Activated CD4-positive, alpha-beta T cell treated with anti-CD3 and anti-CD28 coated beads, Interleukin-2, amount 50 U/mL, for 1 hour (primary cell): Measurements from ENCODE around the gene FAM171A1.
"Not testable (repeated sequence)": the region's sequence is repeated elsewhere in the genome, so short reads cannot be mapped to it uniquely, and the experiment has no call there.

Experiments
- DNase-seq: peaks from one replicate; pipeline ENCODE4 v3.0.0-alpha.2; 2020

Gene FAM171A1

DNA sequence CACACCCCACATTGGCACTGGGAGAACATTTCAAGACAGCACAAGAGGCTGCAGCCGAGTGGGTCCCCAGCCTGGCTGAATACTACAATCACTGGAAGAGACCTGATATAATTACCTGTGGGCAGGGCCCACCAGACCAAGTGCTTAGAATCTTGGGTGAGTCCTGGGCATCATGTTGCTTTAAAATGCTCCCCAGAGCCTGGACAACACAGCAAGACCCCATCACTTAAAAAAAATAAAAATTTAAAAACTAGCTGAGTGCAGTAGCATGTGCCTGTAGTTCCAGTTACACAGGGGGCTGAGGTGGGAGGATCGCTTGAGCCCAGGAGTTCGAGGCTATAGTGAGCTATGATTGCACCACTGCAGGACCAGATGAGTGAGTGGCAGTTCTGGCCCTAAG, 28.1 kb downstream of the FAM171A1 start:
- DNase-seq, result no peak

DNA sequence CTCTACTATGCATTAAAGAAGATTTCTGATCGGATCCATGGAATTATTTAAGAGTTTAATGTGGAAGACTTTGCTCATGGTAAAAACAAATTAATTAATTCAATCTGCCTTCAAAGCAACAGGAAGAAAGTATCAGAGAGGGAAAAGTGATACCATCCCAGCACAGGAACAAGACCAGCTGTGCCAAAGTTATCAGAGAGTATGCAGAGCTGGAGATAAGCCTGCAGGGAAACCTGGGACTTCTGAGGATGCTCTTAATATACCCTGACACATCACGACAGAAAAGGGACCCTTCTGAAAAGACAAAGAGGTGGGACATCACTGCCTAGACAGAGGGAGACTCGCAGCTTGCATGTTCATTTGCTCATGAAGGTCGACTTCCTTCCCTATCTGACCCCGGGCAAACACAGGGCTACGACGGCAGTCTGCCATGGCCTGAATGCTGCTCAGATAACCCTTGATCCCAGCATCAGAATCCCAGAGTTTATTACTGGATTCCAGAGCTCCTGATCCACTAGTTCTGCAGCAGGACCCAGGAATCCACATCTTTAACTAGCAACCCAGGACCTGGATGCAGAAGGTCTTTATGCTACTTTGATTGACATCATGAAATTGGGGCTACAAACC, 29.5 kb downstream of the FAM171A1 start:
- no peak for DNase-seq

GRCh38 chr10:15339892-15340291, 31.2 kb downstream of the FAM171A1 start:
- DNase-seq, result no peak

DNA sequence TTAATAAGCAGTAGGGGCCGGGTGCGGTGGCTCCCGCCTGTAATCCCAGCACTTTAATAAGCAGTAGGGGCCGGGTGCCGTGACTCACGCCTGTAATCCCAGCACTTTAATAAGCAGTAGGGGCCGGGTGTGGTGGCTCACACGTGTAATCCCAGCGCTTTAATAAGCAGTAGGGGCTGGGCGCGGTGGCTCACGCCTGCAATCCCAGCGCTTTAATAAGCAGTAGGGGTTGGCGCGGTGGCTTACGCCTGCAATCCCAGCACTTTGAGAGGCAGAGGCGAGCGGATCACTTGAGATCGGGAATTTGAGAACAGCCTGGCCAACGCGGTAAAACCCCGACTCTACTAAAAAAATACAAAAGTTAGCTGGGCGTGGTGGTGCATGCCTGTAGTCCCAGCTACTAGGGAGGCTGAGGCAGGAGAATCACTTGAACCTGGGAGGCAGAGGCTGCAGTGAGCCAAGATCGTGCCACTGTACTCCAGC, 33.6 kb downstream of the FAM171A1 start:
- DNase-seq, result not testable (repeated sequence)

- no peak for DNase-seq
Observed at GRCh38 chr10:15336211-15336610, 34.9 kb downstream of the FAM171A1 start.

DNA sequence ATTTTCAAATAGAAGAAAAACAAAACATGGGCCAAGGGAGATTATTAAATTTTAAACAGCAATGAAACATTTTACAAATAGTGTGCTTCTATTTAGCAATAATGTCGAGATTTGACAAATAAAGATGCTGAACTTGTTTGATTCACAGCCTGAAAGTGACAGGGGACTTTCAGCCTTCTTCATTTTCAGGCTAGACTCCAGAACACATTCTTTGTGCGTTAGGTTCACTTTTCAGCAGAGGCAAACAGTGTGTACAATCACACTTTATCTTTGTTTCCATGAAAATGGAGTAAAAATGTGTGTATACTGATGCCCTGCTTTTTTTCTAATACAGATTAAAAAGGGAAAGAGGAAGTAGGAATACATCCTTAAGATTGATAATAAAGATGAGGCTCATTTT, 35.6 kb downstream of the FAM171A1 start:
- no peak for DNase-seq

- DNase-seq, result no peak
Observed at GRCh38 chr10:15334650-15335323, 36.3 kb downstream of the FAM171A1 start.

DNA sequence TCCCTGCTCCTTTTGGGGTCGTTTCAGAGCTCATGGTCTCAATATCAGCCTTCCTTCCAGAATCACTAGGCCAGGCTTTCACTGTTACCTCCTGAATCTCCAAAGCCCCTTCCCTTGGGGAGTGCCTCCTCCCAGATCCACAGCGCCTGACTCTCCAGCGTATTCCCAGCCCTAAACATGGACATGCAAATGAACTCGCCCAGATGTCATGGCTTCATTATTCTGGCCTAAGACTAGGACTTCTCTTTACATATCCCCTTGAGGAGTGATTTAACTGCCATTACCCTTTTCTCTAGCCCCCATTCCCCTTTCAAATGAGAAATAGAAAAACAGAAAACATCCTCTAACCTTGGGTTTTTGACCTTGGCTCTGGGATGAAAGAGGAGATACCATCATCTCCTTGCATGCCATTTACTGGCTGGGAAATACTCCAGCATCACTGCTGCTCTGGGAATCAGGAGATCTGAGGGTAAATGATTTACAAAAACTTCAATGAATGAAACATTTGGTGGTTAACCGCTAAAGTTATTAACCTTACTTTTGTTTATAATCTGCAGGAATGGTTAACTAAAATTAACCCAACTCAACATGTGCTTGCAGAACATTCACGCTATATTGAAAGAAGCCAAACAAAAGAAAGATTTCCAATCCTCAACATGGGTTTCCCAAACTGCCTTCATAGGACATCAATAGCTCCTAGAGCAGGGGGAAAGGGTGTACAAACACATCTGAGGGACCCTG, 37.0 kb downstream of the FAM171A1 start:
- DNase-seq, result no peak

DNA sequence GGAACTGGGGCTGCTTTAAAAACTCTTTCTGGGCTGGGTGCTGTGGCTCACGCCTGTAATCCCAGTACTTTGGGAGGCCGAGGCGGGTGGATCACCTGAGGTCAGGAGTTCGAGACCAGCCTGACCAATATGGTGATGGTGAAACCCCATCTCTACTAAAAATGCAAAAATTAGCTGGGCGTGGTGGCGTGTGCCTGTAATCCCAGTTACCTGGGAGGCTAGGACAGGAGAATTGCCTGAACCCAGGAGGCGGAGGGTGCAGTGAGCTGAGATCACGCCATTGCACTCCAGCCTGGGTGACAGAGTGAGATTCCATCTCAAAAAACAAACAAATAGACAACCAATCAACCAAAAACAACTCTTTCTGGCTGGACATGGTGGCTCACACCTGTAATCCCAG, 37.9 kb downstream of the FAM171A1 start:
- DNase-seq, result not testable (repeated sequence)

DNA sequence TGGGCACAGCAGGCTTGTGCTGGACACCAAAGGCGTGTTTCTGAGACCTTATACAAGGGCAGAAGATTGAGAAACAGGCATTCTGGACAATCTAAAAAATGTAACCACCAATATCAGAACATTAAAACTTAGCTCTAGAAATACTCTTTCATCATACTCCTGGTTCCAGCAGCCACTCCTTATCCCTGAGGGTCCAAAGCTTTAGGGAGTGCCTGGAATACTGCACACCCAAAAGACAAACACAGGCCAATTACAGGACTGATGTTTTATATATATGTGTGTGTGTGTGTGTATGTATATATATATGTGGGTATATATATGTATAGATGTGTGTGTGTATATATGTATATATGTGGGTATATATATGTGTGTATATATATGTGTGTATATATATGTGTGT, 39.6 kb downstream of the FAM171A1 start:
- no peak for DNase-seq

- DNase-seq, result no peak
Observed at GRCh38 chr10:15329437-15329836, 41.7 kb downstream of the FAM171A1 start.

- no peak for DNase-seq
Observed at GRCh38 chr10:15325944-15326284, 45.2 kb downstream of the FAM171A1 start.

- no peak for DNase-seq
Observed at GRCh38 chr10:15325243-15325943, 45.7 kb downstream of the FAM171A1 start.

DNA sequence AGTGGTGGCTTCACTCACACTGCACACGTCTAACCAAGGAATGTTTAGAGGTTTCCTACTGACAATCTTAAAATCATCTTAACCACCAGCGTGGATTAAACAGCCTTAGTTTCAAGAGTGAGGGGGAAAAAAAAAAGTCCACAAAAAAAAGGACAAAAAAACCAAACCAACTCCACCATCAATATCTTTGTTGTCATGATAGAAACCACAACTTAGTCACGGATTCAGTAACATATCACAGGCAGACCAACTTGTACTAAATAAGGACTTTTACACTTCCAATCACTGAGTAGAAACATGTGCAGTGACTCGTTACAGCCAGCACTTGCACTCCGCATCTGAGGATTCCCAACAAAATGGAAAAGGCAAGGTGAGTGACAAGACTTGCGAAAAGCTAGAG, 46.5 kb downstream of the FAM171A1 start:
- no peak for DNase-seq

DNA sequence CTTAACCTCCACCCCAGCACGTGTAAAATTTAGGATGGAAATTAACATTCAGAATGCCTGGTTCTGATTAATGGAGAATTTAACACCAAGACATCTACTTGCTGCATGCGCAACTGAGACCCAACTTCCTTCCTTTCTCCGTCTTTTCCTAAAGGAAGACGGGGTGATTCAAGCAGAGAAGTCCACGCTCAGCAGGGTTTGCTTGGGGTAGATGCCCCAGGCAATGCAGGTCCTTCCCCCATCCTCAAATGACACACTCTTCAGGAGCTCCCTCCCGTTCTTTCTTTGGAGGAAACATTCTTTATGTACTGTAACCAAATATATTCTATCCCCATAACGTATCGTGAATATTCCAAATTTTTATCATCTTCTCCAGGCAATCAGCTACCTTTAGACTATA, 47.0 kb downstream of the FAM171A1 start:
- DNase-seq, result no peak

GRCh38 chr10:15322356-15322755, 48.7 kb downstream of the FAM171A1 start:
- DNase-seq, result no peak

GRCh38 chr10:15321431-15322341, 49.4 kb downstream of the FAM171A1 start:
- no peak for DNase-seq

GRCh38 chr10:15320522-15321203, 50.4 kb downstream of the FAM171A1 start:
- DNase-seq, result no peak

- DNase-seq, result no peak
Observed at GRCh38 chr10:15320118-15320517, 51.0 kb downstream of the FAM171A1 start.

GRCh38 chr10:15316871-15317464, 54.1 kb downstream of the FAM171A1 start:
- DNase-seq, result no peak

DNA sequence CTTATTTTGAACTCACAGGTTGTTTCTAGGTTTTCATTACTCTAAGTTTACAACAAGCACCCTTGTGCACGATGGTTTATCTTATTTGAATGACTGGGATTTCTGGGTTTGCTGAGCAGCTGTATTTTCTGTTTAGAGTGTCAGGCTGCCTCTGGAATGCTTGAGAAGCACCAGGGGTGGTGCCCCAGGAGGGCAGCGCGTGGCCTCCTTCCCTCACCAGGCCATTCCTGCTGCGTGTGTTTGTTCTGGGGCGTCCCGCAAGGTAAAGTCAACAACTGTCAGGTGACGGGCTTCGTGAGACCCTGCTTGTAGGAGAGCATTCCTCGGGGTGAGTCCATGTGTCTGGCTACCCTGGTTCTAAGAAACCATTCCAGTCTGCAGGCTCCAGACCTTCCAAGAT, 54.9 kb downstream of the FAM171A1 start:
- no peak for DNase-seq
